IPS DF 6.9 (cell line): ENCODE results near the gene SYDE2.

Experiments
- DNase-seq: peaks from one replicate; pipeline ENCODE4 v3.0.0-alpha.2; 2013; ENCODE audit warnings: low read depth, low spot score
- H3K27ac ChIP-seq: one replicate; pipeline ENCODE4 v1.5.1; 2013; ENCODE audit warnings: low read length, control low read depth
- H3K27me3 ChIP-seq: 2 replicates; pipeline ENCODE4 v1.6.1; 2013; ENCODE audit warnings: mild to moderate bottlenecking, low read length; ENCODE audit not compliant: control insufficient read depth, insufficient read depth
- H3K36me3 ChIP-seq: 2 replicates; pipeline ENCODE4 v1.6.1; 2013; ENCODE audit warnings: low read length; ENCODE audit not compliant: control insufficient read depth, insufficient read depth
- H3K4me1 ChIP-seq: 2 replicates; pipeline ENCODE4 v1.6.1; 2013; ENCODE audit warnings: low read length; ENCODE audit not compliant: control insufficient read depth, insufficient read depth
- H3K4me3 ChIP-seq: 2 replicates; pipeline ENCODE4 v1.5.1; 2013; ENCODE audit warnings: mild to moderate bottlenecking, low read length
- H3K9me3 ChIP-seq: 2 replicates; pipeline ENCODE4 v1.6.1; 2013; ENCODE audit warnings: low read length, inconsistent platforms; ENCODE audit not compliant: control insufficient read depth, insufficient read depth
- WGBS: extraction: QIAGEN DNeasy Blood & Tissue Kit; methylation state at CpG from one replicate; pipeline ENCODE4 v1.1.7; 2013; ENCODE audit warnings: mixed read lengths, missing lambda C conversion rate; ENCODE audit not compliant: insufficient read length, insufficient coverage; 5-methylcytosine and 5-hydroxymethylcytosine counted together

The SYDE2 gene

GRCh38 chr1:85124091-85124490 is 76.7 kb downstream of the SYDE2 start:
- Histone ChIP-seq H3K27ac (no peak overlapping the region), H3K4me1 (no peaks in the 10 kb centered on the region), H3K4me3 (no peak overlapping the region), H3K36me3 (no peaks in the 10 kb centered on the region), H3K27me3 (no peaks in the 10 kb centered on the region), H3K9me3 (no peaks in the 10 kb centered on the region)
- DNase-seq, result no peak
- no CpG with 5 or more reads among the region's 5 CpGs for WGBS

DNA sequence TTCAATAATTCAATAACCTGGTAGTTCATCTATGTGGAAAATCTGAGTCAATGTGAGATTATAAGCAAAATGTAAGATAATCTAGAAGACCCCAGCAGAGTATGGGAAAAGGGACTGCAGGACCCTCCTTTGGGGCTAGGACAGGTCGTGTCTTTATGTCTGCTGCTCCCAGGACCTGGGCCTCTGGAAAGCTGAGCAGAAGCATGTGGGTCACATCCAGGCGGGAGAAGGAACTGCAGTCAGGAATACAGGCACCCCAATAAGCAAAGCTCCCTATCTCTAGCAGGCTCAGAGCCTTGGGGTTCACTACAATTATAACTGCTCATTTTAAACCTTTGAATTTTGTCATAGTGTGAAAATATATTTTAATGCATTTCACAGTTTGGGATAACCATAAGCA is 78.6 kb downstream of the SYDE2 start:
- no CpG with 5 or more reads among the region's 2 CpGs for WGBS
- no peaks in the 10 kb centered on the region for H3K4me1 ChIP-seq
- DNase-seq, result no peak

GRCh38 chr1:85121744-85122143 is 79.1 kb downstream of the SYDE2 start:
- Histone ChIP-seq H3K27me3 (no peaks in the 10 kb centered on the region), H3K27ac (no peak overlapping the region), H3K36me3 (no peaks in the 10 kb centered on the region), H3K4me3 (no peak overlapping the region), H3K4me1 (no peaks in the 10 kb centered on the region), H3K9me3 (no peaks in the 10 kb centered on the region)
- DNase-seq, result no peak
- no CpG with 5 or more reads among the region's 4 CpGs for WGBS

More for the DNA sequence above, 78.6 kb downstream of the SYDE2 start:
- Histone ChIP-seq H3K27me3 (no peaks in the 10 kb centered on the region), H3K4me3 (no peak overlapping the region), H3K27ac (no peak overlapping the region), H3K36me3 (no peaks in the 10 kb centered on the region), H3K9me3 (no peaks in the 10 kb centered on the region)

- Histone ChIP-seq H3K4me1 (no peaks in the 10 kb centered on the region), H3K27ac (no peak overlapping the region), H3K4me3 (no peak overlapping the region), H3K9me3 (no peaks in the 10 kb centered on the region), H3K36me3 (no peaks in the 10 kb centered on the region), H3K27me3 (no peaks in the 10 kb centered on the region)
- no CpG with 5 or more reads among the region's 1 CpG for WGBS
- no peak for DNase-seq
Measured at GRCh38 chr1:85118751-85119150, 82.1 kb downstream of the SYDE2 start.

GRCh38 chr1:85116856-85117255 is 84.0 kb downstream of the SYDE2 start:
- no peaks in the 10 kb centered on the region for H3K9me3 ChIP-seq
- no peaks in the 10 kb centered on the region for H3K4me1 ChIP-seq
- H3K4me3 ChIP-seq, result no peak overlapping the region
- DNase-seq, result no peak
- H3K27ac ChIP-seq, result no peak overlapping the region
- no peaks in the 10 kb centered on the region for H3K27me3 ChIP-seq
- no peaks in the 10 kb centered on the region for H3K36me3 ChIP-seq

DNA sequence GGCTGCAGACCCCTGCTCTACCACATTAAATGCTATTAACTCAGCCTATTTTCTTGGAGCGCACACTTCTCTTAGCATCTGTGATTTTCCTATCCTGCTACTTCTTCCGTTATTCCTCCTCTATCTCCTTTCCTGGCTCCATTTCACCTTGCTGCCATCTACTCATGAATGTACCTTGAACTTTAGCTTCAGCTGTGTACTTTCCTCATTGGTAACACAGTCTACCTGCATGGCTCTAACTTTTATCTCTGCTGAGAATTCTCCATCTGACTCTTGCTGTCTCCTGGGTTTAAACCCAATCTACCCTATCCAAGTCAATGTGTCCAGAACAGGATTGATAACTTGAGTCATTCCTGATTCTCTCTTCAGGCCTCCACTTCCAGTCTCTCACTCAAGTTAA is 84.9 kb downstream of the SYDE2 start:
- Histone ChIP-seq H3K27ac (no peak overlapping the region), H3K27me3 (no peaks in the 10 kb centered on the region), H3K9me3 (no peaks in the 10 kb centered on the region), H3K4me1 (no peaks in the 10 kb centered on the region), H3K4me3 (no peak overlapping the region), H3K36me3 (no peaks in the 10 kb centered on the region)
- no CpG with 5 or more reads among the region's 2 CpGs for WGBS
- no peak for DNase-seq

GRCh38 chr1:85111695-85112094 is 89.1 kb downstream of the SYDE2 start:
- WGBS, result no CpG with 5 or more reads among the region's 1 CpG
- no peaks in the 10 kb centered on the region for H3K36me3 ChIP-seq
- no peaks in the 10 kb centered on the region for H3K27me3 ChIP-seq
- no peak overlapping the region for H3K4me3 ChIP-seq
- H3K4me1 ChIP-seq, result no peaks in the 10 kb centered on the region
- no peak for DNase-seq
- no peaks in the 10 kb centered on the region for H3K9me3 ChIP-seq
- no peak overlapping the region for H3K27ac ChIP-seq

DNA sequence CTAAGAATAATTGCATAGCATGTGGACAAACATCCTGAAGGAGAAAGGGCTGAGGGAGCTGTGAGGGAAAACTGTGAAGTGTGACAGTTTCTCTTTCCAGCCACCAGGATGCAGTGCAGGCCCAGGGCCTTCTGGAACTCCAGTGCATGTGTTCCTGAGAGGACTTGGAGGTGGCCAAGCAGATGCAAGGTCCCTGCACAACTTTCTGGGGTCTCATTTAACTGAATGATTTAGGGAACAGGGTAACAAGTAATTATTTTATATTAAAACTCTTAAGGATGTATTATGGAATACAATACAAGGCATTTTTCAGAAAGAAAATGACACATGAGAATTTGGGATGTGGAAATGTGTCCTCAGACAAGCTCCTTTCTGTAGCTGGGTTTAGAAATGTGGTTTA is 91.3 kb downstream of the SYDE2 start:
- Histone ChIP-seq H3K9me3 (no peaks in the 10 kb centered on the region), H3K4me1 (no peaks in the 10 kb centered on the region), H3K4me3 (no peak overlapping the region), H3K27ac (no peak overlapping the region), H3K27me3 (no peaks in the 10 kb centered on the region), H3K36me3 (no peaks in the 10 kb centered on the region)
- peak; percentile 55 for DNase-seq
